Measurements from ENCODE around the gene ELL3.

The ELL3 gene

DNA sequence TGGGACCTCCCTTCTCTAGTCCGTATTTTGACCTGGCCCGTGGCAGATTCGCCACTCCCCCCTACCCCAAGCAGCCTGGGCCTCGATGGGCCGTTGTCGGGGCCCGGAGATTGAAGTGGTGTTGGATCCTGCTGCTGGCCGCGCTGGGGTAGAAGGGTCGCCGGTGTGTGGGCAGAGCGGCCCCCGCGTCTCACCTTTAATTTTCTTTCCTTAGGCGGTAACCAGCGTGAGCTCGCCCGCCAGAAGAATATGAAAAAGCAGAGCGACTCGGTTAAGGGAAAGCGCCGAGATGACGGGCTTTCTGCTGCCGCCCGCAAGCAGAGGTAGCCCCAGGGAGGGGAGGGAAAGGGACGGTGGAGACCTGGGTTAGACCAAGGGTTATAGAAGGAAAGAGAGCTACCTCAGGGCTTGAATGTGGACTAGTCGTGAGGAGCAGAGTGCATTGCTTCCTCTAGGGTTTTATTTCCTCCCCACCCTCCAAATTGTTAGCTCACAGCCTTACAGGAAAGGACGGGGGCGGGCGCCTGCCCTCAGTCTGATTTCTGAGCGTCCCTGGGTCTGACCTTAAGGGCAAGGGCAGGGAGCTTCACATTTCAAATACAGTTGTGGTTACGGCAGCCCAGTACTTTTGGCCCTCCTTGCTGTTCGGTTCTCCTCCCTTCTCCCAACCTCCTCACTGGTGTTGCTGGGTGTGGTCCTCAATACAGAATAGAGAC, 16.2 kb upstream of the ELL3 start:
- DNase-seq (ENCODE audit: low spot score), result no peak

DNA sequence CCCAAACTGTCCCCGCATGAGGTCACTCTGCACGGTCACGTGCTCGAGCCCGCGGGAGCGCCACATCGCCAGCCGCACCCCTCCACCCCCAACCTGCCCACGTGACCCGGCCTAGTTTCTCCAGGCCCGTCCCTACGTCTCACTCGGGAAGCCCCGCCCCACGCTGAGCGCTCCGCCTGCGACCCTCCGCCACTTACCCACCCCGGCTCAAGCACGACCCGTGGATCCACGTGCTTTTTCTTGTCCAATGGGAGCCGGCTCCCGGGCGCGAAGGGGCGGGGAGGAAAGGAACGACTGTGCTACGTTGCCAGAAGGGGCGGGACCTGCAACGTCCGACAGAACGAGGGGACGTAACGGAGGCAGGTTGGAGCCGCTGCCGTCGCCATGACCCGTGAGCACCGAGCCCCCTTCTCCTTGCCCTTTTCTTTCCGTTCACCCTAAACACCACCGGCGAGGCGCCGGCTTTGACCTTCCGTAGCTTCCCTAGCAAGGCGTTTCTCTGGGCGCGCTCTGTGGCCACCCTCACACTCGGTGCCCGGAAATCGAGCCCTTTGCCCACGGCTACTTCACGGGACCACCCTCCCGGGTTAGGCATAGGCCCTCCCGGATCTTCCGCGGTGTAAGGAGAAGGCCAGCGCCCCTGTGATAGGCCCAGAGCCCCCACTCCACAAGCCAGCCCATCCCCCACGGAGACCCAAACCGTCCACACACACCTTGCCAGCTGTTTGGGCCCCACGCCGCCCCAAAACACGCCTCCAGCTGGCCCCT, 15.4 kb upstream of the ELL3 start, which contains the start of gene SERF2:
Gene SERF2, plus strand, starts transcription at position 328 of the 768 bp plus-strand sequence. Its CDS starts 57 bp downstream, at position 385.
- DNase-seq (ENCODE audit: low spot score), result peak; percentile 99

DNA sequence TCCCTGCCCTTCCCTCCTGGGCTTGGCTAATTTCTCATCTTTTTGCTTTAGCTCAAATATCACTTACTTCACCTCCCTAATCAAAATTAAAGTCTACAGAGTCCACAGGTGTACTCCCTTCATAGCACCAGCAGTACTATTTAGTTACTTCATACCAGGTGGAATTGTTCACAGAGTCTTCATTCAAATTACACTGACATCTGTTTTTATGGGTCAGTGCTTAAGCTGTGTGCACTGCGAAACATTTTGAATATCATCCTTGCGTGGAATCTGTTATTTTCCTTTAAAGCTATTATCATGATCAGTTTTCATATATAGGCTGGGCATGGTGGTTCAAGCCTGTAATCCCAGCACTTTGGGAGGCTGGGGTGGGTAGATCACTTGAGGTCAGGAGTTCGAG, 12.6 kb upstream of the ELL3 start:
- no peak for DNase-seq (ENCODE audit: low spot score)

DNA sequence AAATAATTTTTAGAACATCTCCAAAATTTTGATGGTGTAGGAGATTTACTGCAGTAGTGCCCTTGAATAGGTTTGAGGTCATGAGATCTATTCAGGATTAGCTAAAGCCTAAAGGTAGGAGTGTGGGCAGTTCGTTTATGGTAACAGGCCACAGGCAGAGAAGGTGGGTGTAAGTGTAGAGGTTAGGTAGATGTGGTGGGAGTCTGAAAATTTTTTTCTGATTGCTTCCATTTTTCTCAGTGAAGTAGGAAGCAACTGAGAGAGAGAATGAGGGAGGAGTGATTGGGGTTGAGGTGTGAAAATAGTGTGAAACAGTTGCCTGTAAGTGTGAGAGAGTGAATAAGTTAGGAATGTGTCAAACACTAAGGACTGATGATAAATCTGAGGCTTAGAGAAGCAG, 2.2 kb upstream of the ELL3 start:
- no peak for DNase-seq (ENCODE audit: low spot score)

DNA sequence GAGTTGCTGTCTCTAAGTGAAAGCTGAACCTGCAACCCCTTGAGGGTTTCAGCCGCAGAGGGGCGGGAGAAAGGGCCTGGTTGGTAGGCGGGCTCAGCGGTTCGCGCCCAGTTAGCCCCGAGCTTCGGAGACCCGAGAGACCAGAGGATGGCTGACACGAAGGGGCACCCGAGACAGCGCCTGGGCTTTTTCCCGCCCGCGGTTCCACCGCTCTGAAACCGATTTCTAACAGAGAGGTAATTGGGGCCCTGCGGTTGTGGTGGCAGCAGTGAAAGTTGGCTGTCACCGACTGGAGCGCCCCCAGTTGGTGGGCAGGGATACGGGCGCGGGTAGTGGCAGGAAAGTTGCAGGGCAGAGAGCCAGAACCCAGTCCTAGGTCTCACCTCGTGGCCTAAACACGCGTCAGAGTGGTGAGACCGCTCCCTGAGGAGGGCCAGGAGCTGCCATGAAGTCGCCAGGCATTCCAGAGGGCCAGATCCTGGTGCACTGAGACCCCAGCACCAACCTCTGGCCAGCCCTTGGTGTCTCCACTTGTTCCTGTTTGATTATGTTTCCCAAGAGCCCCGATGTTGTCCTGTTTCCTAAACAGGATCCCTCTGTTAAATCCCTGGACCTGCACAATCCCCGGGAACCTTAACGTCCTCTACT, 625 bp upstream of the ELL3 start:
- DNase-seq (ENCODE audit: low spot score), result no peak

DNA sequence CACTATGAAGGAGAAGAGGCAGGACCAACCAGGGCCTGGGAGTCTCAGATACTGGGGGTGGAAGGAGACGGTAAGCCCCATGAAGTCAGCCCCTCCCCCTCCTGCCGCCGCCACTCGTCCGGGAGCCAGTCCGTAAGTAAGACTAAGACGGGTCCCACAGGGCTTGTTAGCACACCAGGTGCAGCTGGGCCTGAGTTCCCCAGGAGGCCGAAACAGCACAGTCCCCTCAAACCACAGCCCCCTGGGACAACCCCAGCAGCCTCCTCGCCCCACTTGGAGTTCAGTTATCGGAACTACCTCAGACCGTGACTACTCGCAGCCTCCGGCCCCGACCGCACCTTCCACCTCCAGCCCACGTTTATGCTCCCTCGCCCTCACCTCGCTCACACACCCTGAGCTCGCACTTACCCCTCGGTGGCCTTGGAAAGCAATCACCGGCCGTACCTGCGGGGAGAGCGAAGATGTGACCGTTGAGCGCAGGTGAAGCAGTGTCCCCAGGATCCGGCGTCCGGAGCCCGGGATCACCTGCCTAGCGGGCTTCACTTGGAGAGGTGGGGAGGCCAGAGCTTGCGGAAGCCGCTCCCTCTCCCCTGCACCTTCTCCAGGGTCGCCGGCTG, 557 bp downstream of the ELL3 start:
- DNase-seq (ENCODE audit: low spot score), result no peak

- peak; percentile 43 for DNase-seq (ENCODE audit: low spot score)
Observed at GRCh38 chr15:43775411-43775965, 1.3 kb downstream of the ELL3 start.

- no peak for DNase-seq (ENCODE audit: low spot score)
Observed at GRCh38 chr15:43774062-43774461, 2.7 kb downstream of the ELL3 start.

GRCh38 chr15:43772624-43773023, 4.1 kb downstream of the ELL3 start:
- no peak for DNase-seq (ENCODE audit: low spot score)

DNA sequence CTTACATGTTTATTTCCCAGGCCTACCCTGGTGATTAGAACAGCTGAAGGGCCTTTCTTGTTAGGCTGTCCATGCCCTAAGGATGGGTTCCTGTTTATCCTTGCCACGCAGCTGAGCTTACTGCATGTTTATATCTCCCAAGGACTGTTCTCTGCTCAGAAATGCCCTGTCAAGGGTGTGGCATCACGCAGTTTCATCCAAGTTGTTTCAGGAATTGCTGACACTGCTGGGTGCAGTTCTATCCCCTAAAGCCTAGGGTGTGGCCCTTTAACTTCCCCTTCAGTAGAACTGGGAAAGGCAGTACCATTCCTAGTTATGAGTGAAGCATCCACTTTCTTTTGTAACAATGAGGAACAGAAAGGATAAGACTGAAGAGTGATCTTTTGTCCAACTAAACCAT, 5.0 kb downstream of the ELL3 start:
- DNase-seq (ENCODE audit: low spot score), result no peak

DNA sequence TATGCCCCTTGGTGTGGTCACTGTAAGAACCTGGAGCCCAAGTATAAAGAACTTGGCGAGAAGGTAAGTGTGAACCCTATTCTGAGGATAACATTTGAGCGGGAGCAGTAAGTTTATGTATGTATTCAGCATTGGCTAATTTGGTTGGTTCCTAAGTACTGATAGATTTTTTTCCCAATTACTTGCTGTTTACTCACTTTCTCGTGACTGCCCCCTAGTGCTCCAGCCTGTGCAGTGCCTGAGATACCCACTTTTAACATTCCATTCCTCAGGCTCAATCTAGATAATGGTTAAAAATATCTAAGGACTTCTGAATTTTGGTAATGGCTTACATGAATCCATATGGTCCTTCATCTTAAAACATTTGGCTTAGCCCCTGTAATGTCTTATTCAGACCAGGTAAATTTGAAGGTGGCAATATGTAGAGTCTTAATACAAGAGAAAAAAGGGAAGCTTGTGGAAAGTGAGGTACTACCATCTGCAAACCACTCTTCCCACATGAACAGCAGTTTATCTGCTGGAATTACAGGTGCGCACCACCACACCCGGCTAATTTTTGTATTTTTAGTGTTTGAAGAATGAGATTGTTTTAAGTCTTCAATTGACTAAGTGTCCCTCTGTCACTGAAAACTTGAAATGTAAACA, 7.1 kb downstream of the ELL3 start:
- peak; percentile 53 for DNase-seq (ENCODE audit: low spot score)

- DNase-seq (ENCODE audit: low spot score), result no peak
Observed at GRCh38 chr15:43763819-43764446, 12.8 kb downstream of the ELL3 start.

DNA sequence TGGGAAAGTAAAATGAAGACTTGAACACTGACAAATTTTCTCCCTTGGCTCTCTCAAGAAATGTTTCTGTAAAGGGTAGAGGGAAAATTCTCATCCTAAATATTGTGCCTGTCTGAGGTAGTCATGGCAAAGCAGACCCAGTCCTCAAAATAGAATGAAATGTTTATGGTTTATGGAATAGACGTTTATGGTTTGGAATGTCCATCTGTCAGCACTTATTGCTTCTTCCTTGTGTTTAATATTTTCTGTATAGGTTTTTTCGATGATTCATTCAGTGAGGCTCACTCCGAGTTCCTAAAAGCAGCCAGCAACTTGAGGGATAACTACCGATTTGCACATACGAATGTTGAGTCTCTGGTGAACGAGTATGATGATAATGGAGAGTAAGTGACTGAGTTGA, 13.9 kb downstream of the ELL3 start:
- DNase-seq (ENCODE audit: low spot score), result no peak

DNA sequence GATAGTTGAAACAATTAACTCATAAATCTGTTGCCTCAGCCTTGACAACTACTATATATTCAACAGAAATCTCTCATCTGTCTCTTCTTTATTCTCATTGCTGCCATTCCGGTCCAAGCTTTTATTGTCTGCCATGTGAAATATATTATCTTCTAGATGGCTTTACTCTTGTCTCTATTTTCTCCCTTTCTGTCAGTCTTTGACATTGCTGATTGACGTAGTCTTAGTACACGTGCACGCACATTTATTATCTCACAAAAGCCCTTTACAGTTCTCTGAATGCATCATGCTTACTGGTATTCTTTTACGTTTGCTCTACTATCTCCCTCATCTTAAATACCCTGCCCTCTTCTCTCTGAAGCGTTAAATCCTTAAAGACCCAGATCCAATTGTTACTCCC, 24.9 kb downstream of the ELL3 start:
- no peak for DNase-seq (ENCODE audit: low spot score)

GRCh38 chr15:43749690-43750345, 26.9 kb downstream of the ELL3 start:
- no peak for DNase-seq (ENCODE audit: low spot score)

GRCh38 chr15:43748376-43748775, 28.4 kb downstream of the ELL3 start:
- DNase-seq (ENCODE audit: low spot score), result no peak

GRCh38 chr15:43746903-43747309, 29.9 kb downstream of the ELL3 start:
- peak; percentile 64 for DNase-seq (ENCODE audit: low spot score)

DNA sequence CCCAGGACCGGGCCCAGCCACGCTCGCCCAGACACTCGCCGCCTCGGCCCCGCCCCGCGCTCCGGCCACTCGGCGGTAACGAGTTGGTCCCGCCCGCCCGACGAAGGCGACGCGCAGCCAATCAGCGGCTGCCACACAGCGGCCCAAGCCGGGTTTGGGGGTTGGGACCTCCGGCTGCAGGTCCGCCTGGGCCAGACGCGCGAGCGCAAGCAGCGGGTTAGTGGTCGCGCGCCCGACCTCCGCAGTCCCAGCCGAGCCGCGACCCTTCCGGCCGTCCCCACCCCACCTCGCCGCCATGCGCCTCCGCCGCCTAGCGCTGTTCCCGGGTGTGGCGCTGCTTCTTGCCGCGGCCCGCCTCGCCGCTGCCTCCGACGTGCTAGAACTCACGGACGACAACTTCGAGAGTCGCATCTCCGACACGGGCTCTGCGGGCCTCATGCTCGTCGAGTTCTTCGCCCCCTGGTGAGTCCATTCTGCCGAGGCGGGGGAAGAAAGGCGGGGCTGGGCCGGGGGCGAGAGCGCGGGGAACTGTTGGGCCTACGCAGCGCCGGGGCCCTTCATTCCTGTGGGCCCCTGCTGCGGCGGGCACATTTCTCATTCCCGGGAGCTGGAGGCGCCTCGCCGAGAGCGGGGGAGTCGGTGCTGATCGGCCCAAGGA, 30.4 kb downstream of the ELL3 start, which contains the start of gene PDIA3:
Gene PDIA3, plus strand, starts transcription at position 194 of the 658 bp plus-strand sequence. Its CDS starts 102 bp downstream, at position 296.
- DNase-seq (ENCODE audit: low spot score), result peak; percentile 93

DNA sequence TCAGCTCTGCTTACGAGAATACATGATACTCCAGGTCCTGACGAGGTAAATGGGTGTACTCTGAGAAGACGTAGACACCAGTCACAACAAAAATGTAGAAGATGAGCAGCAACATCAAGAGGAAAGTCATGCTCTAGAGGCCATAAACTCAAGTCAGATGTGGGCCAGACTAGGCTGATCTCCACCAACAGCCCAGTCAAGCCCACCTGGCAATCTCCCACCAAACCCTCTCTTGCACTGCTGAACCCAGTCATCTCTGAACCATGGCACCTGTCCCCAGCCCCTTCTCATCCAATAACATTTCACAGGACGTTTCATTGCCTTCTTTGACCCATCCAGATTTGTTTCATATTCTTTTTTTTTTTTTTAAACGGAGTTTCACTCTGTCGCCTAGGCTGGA, 41.4 kb downstream of the ELL3 start:
- DNase-seq (ENCODE audit: low spot score), result no peak

Data from SK-N-DZ (cell line).